Middle frontal gyrus (tissue), 1 donor: ENCODE measurements around the gene PLA2G6.

ENCODE experiments used
- DNase-seq: peaks from one replicate; pipeline ENCODE4 v3.0.0-alpha.2; 2015; ENCODE audit warnings: low spot score; ENCODE audit errors: extremely low spot score

PLA2G6 gene

GRCh38 chr22:38110863-38111852, 70.5 kb downstream of the PLA2G6 start:
- no peak for DNase-seq

GRCh38 chr22:38110008-38110862, 71.4 kb downstream of the PLA2G6 start, which contains the start of gene BAIAP2L2:
BAIAP2L2 (minus strand) TSS chr22:38110684; CDS start chr22:38110525, 159 bp downstream.
- no peak for DNase-seq

- no peak for DNase-seq
Measured at GRCh38 chr22:38109371-38110001, 72.1 kb downstream of the PLA2G6 start.

DNA sequence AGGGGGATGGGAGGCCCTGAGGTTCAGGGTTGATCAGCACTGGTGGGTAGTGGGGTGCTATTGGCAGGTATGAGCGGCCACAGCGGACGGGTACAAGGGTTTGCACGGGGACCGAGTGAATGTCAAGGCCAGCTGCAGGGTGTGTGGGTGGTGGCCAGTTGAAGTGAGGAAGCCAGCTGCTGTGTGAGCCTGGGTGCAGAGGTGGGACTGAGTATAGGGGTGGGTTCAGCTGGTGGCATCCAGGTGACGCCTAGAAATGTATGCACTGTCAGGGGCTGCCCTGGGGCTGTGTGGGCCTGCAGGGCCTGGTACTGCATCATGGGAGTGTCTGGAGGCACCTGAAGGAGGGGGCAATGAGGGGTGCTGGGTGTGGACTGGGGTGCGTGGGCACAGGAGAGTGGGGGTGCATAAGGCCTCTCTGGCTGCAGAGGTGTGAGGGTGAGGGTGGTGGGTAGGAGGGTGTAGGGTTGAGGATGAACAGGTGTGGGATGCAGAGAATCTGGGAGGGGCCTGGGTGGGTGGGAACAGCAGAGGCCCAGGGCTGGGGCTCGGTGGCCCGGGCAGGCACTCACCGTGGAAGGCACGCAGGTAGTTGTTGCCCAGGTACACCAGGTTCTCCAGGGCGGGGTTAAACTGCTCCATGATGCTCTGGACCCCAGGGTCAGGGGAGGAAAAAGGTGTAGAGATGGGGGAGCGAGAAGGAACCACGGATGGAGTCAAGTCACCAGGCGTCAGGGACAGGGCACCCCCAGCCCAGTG, 72.9 kb downstream of the PLA2G6 start:
- no peak for DNase-seq

DNA sequence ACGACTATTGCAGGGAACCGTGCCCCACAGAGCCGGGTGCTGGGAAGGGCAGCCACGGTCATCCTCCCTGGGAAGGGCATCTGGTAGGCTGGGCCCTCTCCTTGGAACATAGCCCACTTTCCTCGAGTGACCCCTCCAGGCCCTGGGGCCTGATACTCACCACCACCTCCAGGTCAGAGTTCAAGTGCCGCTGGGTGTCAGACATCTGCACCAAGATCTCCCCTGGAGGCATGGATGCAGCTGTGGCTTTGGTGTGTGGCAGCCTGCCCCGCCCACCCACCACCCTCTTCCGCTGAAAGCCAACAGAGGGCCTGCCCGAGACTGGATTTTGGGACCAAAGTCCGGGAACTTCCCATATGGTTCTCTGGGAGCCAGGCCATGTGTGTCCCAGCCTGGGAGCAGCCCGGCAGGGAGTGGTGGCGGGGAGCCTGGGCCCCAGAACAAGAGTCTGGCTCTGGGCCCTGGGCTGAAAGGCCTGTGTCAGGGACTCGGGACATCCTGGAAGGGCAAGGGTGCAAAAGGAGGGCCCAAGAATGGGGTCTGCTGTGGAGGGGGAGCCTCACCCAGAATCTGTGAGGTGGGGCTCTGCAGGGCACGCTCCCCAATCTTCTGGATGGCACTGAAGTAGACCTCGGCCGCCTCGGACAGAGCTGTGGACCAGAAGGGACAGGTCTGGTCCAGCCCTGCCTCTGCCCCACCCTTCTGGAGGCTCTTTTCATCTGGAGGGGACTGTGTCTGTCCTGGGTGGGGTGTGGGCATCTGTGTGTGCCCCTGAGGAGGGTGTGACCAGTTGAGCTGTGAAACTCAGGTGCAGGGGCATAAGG, 73.7 kb downstream of the PLA2G6 start:
- no peak for DNase-seq

- no peak for DNase-seq
Measured at GRCh38 chr22:38106814-38107578, 74.6 kb downstream of the PLA2G6 start.

- no peak for DNase-seq
Measured at GRCh38 chr22:38104084-38104483, 77.5 kb downstream of the PLA2G6 start.

- DNase-seq = no peak
Measured at GRCh38 chr22:38103641-38104040, 78.0 kb downstream of the PLA2G6 start.

- DNase-seq = no peak
Measured at GRCh38 chr22:38098410-38099249, 83.0 kb downstream of the PLA2G6 start.

DNA sequence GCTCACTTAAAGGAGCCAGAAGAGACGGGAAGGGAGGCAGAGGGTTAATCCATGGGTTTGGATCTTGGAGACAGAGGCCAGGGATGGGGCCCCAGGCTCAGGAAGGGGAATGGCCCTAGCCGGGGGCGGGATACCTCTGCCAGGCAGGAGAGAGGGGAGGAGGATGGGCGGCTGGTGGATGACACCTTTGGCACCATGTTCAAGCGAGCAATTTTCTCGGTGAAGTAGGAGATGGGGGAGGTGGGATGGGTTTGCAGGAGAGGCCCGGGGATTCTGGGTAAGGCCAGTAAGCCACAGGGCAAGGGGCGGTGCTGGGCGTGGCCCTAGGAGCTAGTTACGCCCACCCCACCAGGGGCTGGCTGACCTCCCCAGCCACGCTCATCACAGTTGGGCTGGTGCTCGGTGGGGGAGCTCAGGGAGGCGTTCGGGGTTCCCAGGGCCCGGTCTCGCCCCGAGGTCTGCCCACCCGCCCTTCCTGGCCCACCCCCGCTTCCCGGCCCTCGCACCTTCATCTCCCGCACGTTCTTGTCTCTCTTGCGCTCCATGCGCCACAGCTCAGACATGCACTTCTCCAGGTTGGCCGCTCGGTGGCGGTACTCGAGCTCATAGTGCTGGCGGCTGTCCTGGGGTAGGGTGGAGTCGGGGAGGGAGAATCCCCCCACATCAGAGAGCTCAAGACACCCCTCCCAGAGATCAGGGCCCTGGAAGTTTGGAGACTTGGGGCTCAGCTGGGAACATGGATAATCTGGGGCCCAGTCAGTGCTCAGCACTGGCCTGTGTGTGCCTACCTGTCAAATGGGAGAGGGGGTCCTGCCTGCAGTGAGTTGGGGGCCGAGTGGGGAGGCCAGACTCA, 83.8 kb downstream of the PLA2G6 start:
- no peak for DNase-seq

DNA sequence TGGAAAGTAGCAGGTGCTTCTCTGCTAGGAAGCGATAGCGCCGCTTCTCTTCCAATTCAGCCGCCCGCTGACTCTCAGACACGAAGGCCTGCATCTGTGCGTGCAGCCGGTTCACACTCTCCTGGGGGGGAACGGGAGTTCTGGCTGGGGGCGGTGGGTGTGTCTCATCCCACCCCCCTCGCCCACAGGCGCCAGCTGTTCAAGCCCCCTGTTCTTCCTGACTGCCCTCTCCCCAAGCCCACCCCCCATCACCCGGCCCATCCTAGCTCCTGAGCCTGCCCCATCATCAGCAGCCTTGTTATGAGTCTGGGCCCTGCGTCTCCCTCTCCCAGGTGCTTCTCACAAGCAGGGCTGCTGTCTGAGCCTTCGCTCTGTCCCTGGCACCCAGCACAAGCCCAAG, 84.6 kb downstream of the PLA2G6 start:
- DNase-seq = no peak

DNA sequence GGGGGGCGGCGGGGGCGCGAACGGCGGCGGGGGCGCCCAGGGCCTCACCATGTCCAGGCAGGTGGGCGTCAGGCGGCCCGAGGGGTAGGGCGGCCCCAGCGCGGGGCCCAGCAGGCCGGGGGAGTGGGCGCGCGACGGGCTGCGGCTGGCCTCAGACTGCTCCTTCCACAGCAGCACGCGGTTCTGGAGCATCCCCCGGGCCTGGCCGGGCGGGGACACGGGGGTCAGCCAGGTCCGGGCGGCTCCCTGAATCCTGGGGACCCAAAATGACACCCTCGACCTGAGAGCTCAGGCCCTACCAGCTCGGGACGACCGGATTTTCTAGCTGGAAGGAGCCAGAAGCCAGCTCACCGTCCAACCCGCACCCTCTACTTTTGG, 92.2 kb downstream of the PLA2G6 start:
- DNase-seq = no peak

GRCh38 chr22:38088629-38089473, 92.8 kb downstream of the PLA2G6 start:
- no peak for DNase-seq

- no peak for DNase-seq
Measured at GRCh38 chr22:38087855-38088254, 93.8 kb downstream of the PLA2G6 start.

GRCh38 chr22:38086942-38087341, 94.7 kb downstream of the PLA2G6 start:
- DNase-seq = no peak
